LNCaP clone FGC (cell line): ENCODE results near the gene NKIRAS2.

Experiments
- DNase-seq: peaks from one replicate; pipeline ENCODE4 v3.0.0-alpha.2; 2011; ENCODE audit warnings: low read depth
- H3K4me3 ChIP-seq: 2 replicates; pipeline ENCODE4 v1.5.1; 2011; ENCODE audit warnings: mild to moderate bottlenecking, low read depth, low read length, control low read depth
- TF ChIP-seq, protein P1 (sequence below): IDR thresholded peaks from 2 replicates; pipeline ENCODE4 v1.5.1; 2012; ENCODE audit warnings: mild to moderate bottlenecking; ENCODE audit not compliant: control insufficient read depth, insufficient read depth; ENCODE audit errors: extremely low read depth

Gene NKIRAS2

DNA sequence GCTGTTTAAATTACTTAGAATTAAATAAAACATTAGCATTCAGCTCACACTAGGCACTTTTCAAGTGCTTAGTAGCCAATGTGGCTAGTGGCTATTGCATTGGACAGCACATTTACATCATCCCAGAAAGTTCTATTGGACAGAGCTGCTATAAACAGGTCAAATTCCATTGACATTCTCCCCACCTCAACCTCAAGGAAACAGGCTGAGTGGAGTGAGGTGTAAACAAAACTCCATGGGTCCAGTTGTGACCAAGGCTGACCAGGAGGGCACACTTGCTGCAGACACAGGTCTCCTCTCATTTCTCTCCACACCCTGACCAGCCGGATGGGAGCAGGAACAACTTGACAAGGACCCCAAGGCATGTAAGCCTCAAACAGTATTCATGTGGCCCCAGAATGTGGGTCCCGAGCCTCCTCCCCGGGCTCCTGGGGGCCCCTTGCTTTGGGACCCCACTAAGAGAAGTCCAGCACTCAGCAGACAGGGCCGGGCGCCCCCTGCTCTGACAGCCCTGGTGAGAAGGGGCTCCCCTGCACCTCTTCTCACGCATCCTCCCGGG lies 30.0 kb downstream of the NKIRAS2 start:
- no peak for DNase-seq
- H3K4me3 ChIP-seq = peak overlapping the region; percentile 60
- TF ChIP-seq, protein P1, sequence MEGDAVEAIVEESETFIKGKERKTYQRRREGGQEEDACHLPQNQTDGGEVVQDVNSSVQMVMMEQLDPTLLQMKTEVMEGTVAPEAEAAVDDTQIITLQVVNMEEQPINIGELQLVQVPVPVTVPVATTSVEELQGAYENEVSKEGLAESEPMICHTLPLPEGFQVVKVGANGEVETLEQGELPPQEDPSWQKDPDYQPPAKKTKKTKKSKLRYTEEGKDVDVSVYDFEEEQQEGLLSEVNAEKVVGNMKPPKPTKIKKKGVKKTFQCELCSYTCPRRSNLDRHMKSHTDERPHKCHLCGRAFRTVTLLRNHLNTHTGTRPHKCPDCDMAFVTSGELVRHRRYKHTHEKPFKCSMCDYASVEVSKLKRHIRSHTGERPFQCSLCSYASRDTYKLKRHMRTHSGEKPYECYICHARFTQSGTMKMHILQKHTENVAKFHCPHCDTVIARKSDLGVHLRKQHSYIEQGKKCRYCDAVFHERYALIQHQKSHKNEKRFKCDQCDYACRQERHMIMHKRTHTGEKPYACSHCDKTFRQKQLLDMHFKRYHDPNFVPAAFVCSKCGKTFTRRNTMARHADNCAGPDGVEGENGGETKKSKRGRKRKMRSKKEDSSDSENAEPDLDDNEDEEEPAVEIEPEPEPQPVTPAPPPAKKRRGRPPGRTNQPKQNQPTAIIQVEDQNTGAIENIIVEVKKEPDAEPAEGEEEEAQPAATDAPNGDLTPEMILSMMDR = no peak

DNA sequence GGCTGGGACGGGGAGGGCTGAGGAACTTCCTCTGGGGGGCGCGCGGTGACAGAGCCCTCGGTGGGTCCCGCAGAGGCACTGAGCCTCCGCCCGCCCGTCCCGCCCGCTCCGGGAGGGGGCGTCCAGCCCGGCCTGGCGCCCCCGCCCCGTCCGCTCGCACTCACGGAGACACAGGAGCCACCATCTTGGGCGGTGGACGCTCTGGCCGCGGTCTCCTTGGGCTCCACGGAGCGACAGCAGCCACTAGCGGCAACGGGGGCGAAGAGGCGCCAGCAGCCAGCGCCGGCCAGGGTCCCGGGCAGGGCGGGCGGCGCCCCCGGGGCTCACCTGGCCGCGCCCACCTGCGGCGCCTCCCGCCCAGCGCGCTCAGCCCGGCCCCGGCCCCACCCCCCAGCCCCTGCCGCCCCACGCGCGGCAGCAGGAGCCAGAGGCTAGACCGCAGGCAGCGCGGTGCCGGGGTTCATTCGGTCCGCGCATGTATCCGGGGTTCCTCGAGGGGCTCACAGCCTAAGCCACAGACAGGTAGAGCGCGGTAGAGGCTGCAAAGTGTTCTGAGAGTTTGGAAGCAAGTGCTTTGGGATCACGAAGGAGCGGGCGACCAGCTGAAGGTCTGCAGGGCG lies 30.6 kb downstream of the NKIRAS2 start, which contains the start of gene C17orf113:
Gene C17orf113, minus strand, starts transcription at position 209 of the 620 bp plus-strand sequence. CDS start 7,225 bp downstream, outside the sequence.
- DNase-seq = no peak
- H3K4me3 ChIP-seq = peak within 1 kb of the TSS; percentile 60
- TF ChIP-seq, protein P1 = peak; percentile 59

DNA sequence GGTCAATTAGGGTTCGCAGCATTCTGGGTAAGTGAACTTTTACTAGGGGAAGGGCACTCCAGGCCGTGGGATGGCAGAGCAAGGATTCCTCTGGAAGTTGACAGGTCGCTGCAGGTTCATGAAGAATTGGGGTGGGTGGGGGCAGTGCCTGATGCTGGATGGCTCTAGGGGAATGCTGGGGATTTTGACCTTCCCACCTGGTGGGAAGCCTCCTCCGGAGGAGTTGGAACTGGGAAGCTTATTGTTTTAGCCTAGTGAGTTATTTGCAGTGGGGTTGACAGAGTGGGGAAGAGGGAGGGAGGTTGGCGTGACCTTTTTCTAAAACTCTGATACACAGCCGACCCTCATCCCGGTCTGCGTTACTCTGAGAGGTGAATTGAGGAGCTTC lies 31.1 kb downstream of the NKIRAS2 start:
- TF ChIP-seq, protein P1 = no peak
- no peak for DNase-seq
- peak overlapping the region; percentile 60 for H3K4me3 ChIP-seq

DNA sequence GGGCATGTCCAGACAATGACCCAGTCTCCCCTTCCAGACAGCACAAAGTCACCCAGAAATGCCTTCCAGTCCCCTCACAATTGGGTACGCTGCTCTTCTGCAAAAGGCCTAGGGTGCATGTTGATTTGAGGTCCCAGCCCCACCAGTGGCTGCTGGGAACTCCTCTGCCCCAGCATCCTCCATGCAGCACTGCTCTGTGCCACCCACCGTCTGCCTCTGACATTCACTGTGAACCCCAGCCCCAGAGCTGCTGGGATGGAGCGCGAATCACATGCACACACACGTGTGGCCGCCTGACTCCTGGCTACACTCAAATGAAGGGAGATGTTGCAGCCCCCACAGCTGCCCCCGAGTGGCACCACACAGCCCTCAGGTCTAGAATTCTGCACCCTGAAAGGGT lies 31.8 kb downstream of the NKIRAS2 start:
- no peak overlapping the region for H3K4me3 ChIP-seq
- TF ChIP-seq, protein P1 = no peak
- DNase-seq = no peak

DNA sequence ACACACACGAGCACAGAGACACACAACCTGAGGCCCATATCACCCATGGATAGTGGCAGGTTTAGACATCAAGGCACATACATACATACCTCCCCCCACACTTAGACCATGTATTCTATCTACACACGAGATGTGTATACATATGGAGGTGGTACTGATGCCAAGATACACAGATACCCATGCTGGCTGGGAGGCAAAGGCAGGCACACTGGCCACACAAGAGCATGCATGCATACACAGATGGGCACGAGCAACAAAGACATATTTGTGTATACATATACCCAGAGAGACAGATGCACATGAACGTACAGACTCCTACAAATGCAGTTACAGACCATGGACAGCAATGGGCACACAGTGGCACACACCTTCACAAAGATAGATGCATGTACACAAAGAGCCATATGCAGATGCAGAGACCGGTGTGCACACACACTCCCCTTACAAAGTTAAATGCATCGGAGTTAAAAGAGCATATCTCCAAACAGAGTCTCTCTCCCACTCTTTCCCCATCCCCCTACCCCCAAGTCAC lies 32.5 kb downstream of the NKIRAS2 start:
- TF ChIP-seq, protein P1 = no peak
- DNase-seq = no peak
- no peak overlapping the region for H3K4me3 ChIP-seq

DNA sequence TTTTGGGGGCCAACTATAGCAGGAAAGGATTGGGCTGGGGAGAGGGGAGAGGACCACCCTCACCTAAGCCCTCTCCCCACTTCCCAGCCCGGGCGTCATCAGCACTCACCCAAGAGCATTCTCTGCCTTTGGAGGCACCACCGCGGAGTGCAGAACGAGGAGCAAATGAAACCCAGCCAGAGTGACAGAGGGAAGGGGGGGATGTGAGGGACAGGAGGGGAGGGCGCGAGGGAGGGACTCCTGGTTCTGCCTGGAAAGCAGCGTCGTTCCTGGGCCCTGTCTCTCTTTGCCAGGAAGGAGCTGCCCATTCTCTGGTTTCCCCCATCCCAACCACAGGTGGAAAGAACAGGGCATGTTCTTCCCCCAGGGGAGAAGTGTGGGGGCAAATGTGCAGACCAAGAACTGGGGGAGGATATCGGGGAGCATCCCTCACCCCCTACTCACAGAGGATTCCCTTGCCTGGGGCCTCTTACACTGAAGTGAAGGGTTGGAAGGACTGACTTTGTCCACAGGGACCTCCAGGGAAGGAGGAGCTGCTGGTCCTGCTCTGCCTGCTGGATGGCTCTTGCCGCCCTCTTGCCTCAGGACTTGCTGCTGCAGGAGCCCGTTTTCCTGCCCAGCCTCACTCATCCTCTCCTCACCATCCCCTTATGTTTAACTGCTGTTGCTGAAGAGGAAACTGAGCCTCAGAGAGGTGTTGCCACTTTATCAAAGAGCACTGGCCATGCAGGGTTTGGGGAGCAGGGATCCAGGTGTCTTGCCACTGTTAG lies 34.0 kb downstream of the NKIRAS2 start:
- no peak overlapping the region for H3K4me3 ChIP-seq
- TF ChIP-seq, protein P1 = no peak
- DNase-seq = no peak
